H9 (cell line): ENCODE measurements around the gene GPR135. TPM values are rescaled to one million over a fixed set of nuclear protein-coding genes. Genes with fewer than 3 reads are reported as not detected.

ENCODE experiments used
- DNase-seq: peaks from one replicate; pipeline ENCODE4 v3.0.0-alpha.2; 2017
- H2AFZ ChIP-seq: one replicate; pipeline ENCODE4 v1.6.1; 2013; ENCODE audit warnings: mild to moderate bottlenecking, low read length, control low read depth, moderate library complexity
- H2AK5ac ChIP-seq: 2 replicates; pipeline ENCODE4 v1.6.1; 2013; ENCODE audit warnings: low read length, control low read depth, mixed read lengths; ENCODE audit not compliant: insufficient read length
- H2BK120ac ChIP-seq: one replicate; pipeline ENCODE4 v1.6.1; 2013; ENCODE audit warnings: low read depth, mild to moderate bottlenecking, low read length, control low read depth, inconsistent platforms; ENCODE audit not compliant: poor library complexity, severe bottlenecking
- H2BK12ac ChIP-seq: 2 replicates; pipeline ENCODE4 v1.6.1; 2013; ENCODE audit warnings: low read length, control low read depth, mixed read lengths, low read depth; ENCODE audit not compliant: insufficient read length
- H2BK15ac ChIP-seq: 2 replicates; pipeline ENCODE4 v1.6.1; 2013; ENCODE audit warnings: low read depth, low read length, control low read depth
- H2BK20ac ChIP-seq: one replicate; pipeline ENCODE4 v1.6.1; 2013; ENCODE audit warnings: low read depth, mild to moderate bottlenecking, low read length, control low read depth, inconsistent platforms; ENCODE audit not compliant: poor library complexity, severe bottlenecking
- H2BK5ac ChIP-seq: 2 replicates; pipeline ENCODE4 v1.6.1; 2013; ENCODE audit warnings: low read length, control low read depth, mixed read lengths; ENCODE audit not compliant: insufficient read length
- H3K14ac ChIP-seq: 2 replicates; pipeline ENCODE4 v1.6.1; 2013; ENCODE audit warnings: low read length, control low read depth; ENCODE audit not compliant: insufficient read depth
- H3K18ac ChIP-seq: 2 replicates; pipeline ENCODE4 v1.6.1; 2013; ENCODE audit warnings: low read depth, mild to moderate bottlenecking, mixed read lengths, low read length, control low read depth; ENCODE audit not compliant: insufficient read length
- H3K23ac ChIP-seq: 2 replicates; pipeline ENCODE4 v1.6.1; 2013; ENCODE audit warnings: low read length, control low read depth, mixed read lengths, low read depth; ENCODE audit not compliant: insufficient read length
- H3K23me2 ChIP-seq: 2 replicates; pipeline ENCODE4 v1.6.1; 2013; ENCODE audit warnings: low read depth, mild to moderate bottlenecking, mixed read lengths, low read length, control low read depth; ENCODE audit not compliant: insufficient read length, poor library complexity, severe bottlenecking
- H3K27ac ChIP-seq: 2 replicates; pipeline ENCODE4 v1.5.1; 2013; ENCODE audit warnings: low read length, control low read depth, mixed read lengths, low read depth; ENCODE audit not compliant: insufficient read length
- H3K27me3 ChIP-seq: 2 replicates; pipeline ENCODE4 v1.6.1; 2013; ENCODE audit warnings: low read length, control low read depth, inconsistent platforms; ENCODE audit not compliant: insufficient read depth
- H3K4ac ChIP-seq: 2 replicates; pipeline ENCODE4 v1.6.1; 2013; ENCODE audit warnings: low read depth, mild to moderate bottlenecking, control low read depth, inconsistent platforms, low read length, moderate library complexity
- H3K4me1 ChIP-seq: 2 replicates; pipeline ENCODE4 v1.6.1; 2013; ENCODE audit warnings: low read length, control low read depth, inconsistent platforms; ENCODE audit not compliant: insufficient read depth
- H3K4me2 ChIP-seq: 2 replicates; pipeline ENCODE4 v1.6.1; 2013; ENCODE audit warnings: low read length, control low read depth, mixed read lengths; ENCODE audit not compliant: insufficient read length, insufficient read depth
- H3K56ac ChIP-seq: 2 replicates; pipeline ENCODE4 v1.6.1; 2013; ENCODE audit warnings: low read depth, mild to moderate bottlenecking, mixed read lengths, low read length, control low read depth; ENCODE audit not compliant: insufficient read length
- H3K79me1 ChIP-seq: 2 replicates; pipeline ENCODE4 v1.6.1; 2013; ENCODE audit warnings: low read depth, mild to moderate bottlenecking, moderate library complexity, low read length, control low read depth, inconsistent platforms; ENCODE audit not compliant: insufficient read depth, poor library complexity, severe bottlenecking
- H3K79me2 ChIP-seq: 2 replicates; pipeline ENCODE4 v1.6.1; 2013; ENCODE audit warnings: low read length, control low read depth, inconsistent platforms; ENCODE audit not compliant: insufficient read depth
- H3K9ac ChIP-seq: 2 replicates; pipeline ENCODE4 v1.6.1; 2013; ENCODE audit warnings: low read length, control low read depth, mixed read lengths; ENCODE audit not compliant: insufficient read length; ENCODE audit errors: extremely low read depth
- H3K9me3 ChIP-seq: one replicate; pipeline ENCODE4 v1.6.1; 2013; ENCODE audit warnings: low read depth, low read length, inconsistent platforms; ENCODE audit not compliant: control insufficient read depth
- H3T11ph ChIP-seq: one replicate; pipeline ENCODE4 v1.6.1; 2013; ENCODE audit warnings: mild to moderate bottlenecking, low read length, control low read depth, inconsistent platforms
- H4K20me1 ChIP-seq: one replicate; pipeline ENCODE4 v1.6.1; 2013; ENCODE audit not compliant: control insufficient read depth, insufficient read length, insufficient read depth
- H4K5ac ChIP-seq: 2 replicates; pipeline ENCODE4 v1.6.1; 2013; ENCODE audit warnings: low read depth, mild to moderate bottlenecking, mixed read lengths, low read length, control low read depth; ENCODE audit not compliant: insufficient read length
- H4K8ac ChIP-seq: replicated peaks from 2 replicates; pipeline ENCODE4 v1.6.1; 2013; ENCODE audit warnings: low read length, control low read depth, mixed read lengths, low read depth; ENCODE audit not compliant: insufficient read length
- H4K91ac ChIP-seq: 2 replicates; pipeline ENCODE4 v1.6.1; 2013; ENCODE audit warnings: low read depth, mild to moderate bottlenecking, moderate library complexity, mixed read lengths, low read length, control low read depth; ENCODE audit not compliant: insufficient read length
- H3K27ac Mint-ChIP-seq, 3 experiments: 2 replicates in 2 of 3; 3 replicates in 1 of 3; pipeline ENCODE4 v1.8.0; 2020 to 2021; ENCODE audit warnings: mixed read lengths in 3 of 3, mild to moderate bottlenecking in 1 of 3, moderate library complexity in 1 of 3
- H3K27me3 Mint-ChIP-seq: 2 replicates; pipeline ENCODE4 v1.8.0; 2021; ENCODE audit warnings: low read depth, mild to moderate bottlenecking, moderate library complexity, mixed read lengths
- H3K36me3 Mint-ChIP-seq, 3 experiments: 2 replicates in 2 of 3; 3 replicates in 1 of 3; pipeline ENCODE4 v1.8.0; 2020 to 2021; ENCODE audit warnings: low read depth in 3 of 3, mixed read lengths in 3 of 3; ENCODE audit not compliant: insufficient read depth in 1 of 3
- H3K4me1 Mint-ChIP-seq, 2 experiments: 2 replicates each; pipeline ENCODE4 v1.8.0; 2020; ENCODE audit warnings: mixed read lengths in 2 of 2
- H3K4me3 Mint-ChIP-seq, 2 experiments: 2 replicates in 1 of 2; 3 replicates in 1 of 2; pipeline ENCODE4 v1.8.0; 2020 to 2021; ENCODE audit warnings: mild to moderate bottlenecking in 2 of 2, mixed read lengths in 2 of 2, moderate library complexity in 1 of 2
- H3K9me3 Mint-ChIP-seq, 2 experiments: 2 replicates in 1 of 2; 3 replicates in 1 of 2; pipeline ENCODE4 v1.8.0; 2020; ENCODE audit warnings: mild to moderate bottlenecking in 2 of 2, mixed read lengths in 2 of 2, moderate library complexity in 1 of 2
- CTCF ChIP-seq: fragments of 200-600 bp; sonication (generic); conservative IDR thresholded peaks from 3 replicates; pipeline ENCODE4 v1.8.0; 2021; ENCODE audit warnings: antibody characterized with exemption, mild to moderate bottlenecking
- WGBS: extraction: QIAGEN DNeasy Blood & Tissue Kit; methylation state at CpG from one replicate; pipeline ENCODE4 v1.1.7; 2013; ENCODE audit warnings: missing lambda C conversion rate, low lambda C conversion rate, mixed read lengths; ENCODE audit not compliant: insufficient read length; ENCODE audit errors: extremely low coverage; 5-methylcytosine and 5-hydroxymethylcytosine counted together
- total RNA-seq: library from RNA; stranded (reverse); gene quantifications from 2 replicates; pipeline ENCODE4 v1.2.1, GENCODE V29; 2021

GPR135 gene
- total RNA-seq, 1 experiment from 2014 or later, result 1.9 TPM

- no peak overlapping the region for H2AK5ac ChIP-seq
- H4K91ac ChIP-seq, result no peak overlapping the region
- H3K27me3 Mint-ChIP-seq, result peaks cover 25% of the 10 kb centered on the region
- H3K23ac ChIP-seq, result no peak overlapping the region
- H3K14ac ChIP-seq, result no peak overlapping the region
- H3K27me3 ChIP-seq, result peaks cover 3% of the 10 kb centered on the region; the same call in 1 of the 2 replicates
- no peak overlapping the region for H3T11ph ChIP-seq
- no peak overlapping the region for H2AFZ ChIP-seq
- H2BK12ac ChIP-seq, result no peak overlapping the region
- no peak overlapping the region for H3K56ac ChIP-seq
- no peak overlapping the region for H3K27ac ChIP-seq
- H3K18ac ChIP-seq, result no peak overlapping the region
- no peaks in the 10 kb centered on the region for H3K79me1 ChIP-seq
- H4K20me1 ChIP-seq, result no peaks in the 10 kb centered on the region
- H4K5ac ChIP-seq, result no peak overlapping the region
- H2BK20ac ChIP-seq, result no peak overlapping the region
- H4K8ac ChIP-seq, result no peak overlapping the region
- H3K36me3 Mint-ChIP-seq, result peaks cover 0 to 6% (median 0%) of the 10 kb centered on the region in 3 experiments; a peak in 3 of 7 replicates
- peak overlapping the region; percentile 75 to 87 for H3K4me3 Mint-ChIP-seq
- H2BK15ac ChIP-seq, result no peak overlapping the region
- H3K9ac ChIP-seq, result no peak overlapping the region
- no peak overlapping the region for H3K27ac Mint-ChIP-seq
- no peak for TF ChIP-seq CTCF
- peak; percentile 59 for DNase-seq
- no peak overlapping the region for H3K4ac ChIP-seq
- H3K23me2 ChIP-seq, result peaks cover 12% of the 10 kb centered on the region
- no peaks in the 10 kb centered on the region for H3K9me3 ChIP-seq
- H3K4me1 ChIP-seq, result no peaks in the 10 kb centered on the region
- no peaks in the 10 kb centered on the region for H3K79me2 ChIP-seq
- H3K9me3 Mint-ChIP-seq, result no peaks in the 10 kb centered on the region
- no peak overlapping the region for H2BK120ac ChIP-seq
- no peak overlapping the region for H2BK5ac ChIP-seq
- H3K4me1 Mint-ChIP-seq, result peaks cover 9 to 12% of the 10 kb centered on the region in 2 experiments
- no CpG with 5 or more reads among the region's 60 CpGs for WGBS
- peak overlapping the region; percentile 36 for H3K4me2 ChIP-seq
Measured at GRCh38 chr14:59463787-59464485, 1.2 kb downstream of the GPR135 start.
